ENCODE results near the gene SERPINA12.
"Not testable (repeated sequence)": the region's sequence is repeated elsewhere in the genome, so short reads cannot be mapped to it uniquely, and the experiment has no call there.

Gene SERPINA12

DNA sequence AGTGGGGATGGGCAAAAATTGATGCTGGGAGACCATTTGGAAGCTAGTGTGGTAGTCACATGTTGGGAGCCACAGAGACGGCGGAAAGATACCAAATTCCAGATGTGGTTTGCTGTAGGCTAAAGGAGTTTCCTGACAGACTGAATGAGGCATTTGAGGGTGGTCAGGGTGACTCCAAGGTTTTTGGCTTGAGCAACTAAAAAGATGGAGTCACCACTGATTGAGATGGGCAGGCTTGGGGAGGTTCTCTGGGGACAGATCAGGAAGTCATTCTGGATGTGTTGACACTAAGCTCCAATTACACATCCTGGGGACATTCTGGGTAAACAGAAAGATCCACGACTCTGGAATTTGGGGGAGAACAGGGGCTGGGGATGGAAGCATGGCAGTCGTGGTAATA is 17.8 kb downstream of the SERPINA12 start:
- FAIRE-seq (no peak), DNase-seq (ENCODE audit: insufficient read length, low spot score) (no peak)
- TF ChIP-seq POLR2A (IDR thresholded peaks at IDR 0.05; ENCODE audit: low read depth, low read length), result no peak

DNA sequence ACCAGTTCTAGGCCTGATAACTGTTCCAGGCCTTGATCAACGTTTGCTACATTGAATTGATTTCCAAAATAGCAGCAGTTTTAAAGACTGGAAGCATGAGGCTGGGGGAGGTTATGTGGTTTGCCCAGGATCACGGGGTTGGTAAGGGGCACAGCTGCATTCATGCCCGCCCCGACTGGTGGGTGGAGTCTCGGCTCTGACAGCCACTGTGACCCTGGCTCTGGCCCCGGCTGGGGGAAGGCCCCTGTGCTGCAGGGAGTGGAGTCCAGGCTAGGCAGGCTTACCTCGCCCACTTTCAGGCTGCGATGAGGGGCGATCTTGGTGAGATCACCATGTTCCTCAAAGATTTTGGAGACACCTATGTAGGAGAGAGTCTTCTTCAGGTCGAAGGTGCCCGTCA is 19.9 kb downstream of the SERPINA12 start:
- no peak for TF ChIP-seq POLR2A (IDR thresholded peaks at IDR 0.05; ENCODE audit: low read depth, low read length)
- no peak for FAIRE-seq
- DNase-seq (ENCODE audit: insufficient read length, low spot score), result no peak

DNA sequence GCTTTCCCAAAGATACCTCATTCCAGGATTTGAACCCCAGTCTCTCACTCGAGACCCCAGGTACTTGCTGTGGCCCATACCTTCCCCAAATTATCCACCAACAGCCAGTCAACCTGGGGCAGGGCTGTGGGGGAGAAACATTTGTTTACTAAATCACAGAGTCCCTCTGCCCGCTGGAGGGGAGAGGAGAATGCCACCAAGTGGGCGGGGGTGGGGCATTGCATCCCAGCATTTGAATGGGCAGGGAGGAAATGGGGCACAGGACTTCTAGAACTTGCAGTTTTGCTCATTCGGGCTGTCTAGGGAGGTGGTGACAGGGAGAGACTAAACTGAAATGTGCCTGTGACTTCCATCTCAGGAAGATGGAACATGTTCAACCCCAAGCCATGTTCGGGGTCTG is 22.4 kb downstream of the SERPINA12 start:
- TF ChIP-seq POLR2A (IDR thresholded peaks at IDR 0.05; ENCODE audit: low read depth, low read length), result no peak
- no peak for FAIRE-seq
- DNase-seq (ENCODE audit: insufficient read length, low spot score), result no peak

DNA sequence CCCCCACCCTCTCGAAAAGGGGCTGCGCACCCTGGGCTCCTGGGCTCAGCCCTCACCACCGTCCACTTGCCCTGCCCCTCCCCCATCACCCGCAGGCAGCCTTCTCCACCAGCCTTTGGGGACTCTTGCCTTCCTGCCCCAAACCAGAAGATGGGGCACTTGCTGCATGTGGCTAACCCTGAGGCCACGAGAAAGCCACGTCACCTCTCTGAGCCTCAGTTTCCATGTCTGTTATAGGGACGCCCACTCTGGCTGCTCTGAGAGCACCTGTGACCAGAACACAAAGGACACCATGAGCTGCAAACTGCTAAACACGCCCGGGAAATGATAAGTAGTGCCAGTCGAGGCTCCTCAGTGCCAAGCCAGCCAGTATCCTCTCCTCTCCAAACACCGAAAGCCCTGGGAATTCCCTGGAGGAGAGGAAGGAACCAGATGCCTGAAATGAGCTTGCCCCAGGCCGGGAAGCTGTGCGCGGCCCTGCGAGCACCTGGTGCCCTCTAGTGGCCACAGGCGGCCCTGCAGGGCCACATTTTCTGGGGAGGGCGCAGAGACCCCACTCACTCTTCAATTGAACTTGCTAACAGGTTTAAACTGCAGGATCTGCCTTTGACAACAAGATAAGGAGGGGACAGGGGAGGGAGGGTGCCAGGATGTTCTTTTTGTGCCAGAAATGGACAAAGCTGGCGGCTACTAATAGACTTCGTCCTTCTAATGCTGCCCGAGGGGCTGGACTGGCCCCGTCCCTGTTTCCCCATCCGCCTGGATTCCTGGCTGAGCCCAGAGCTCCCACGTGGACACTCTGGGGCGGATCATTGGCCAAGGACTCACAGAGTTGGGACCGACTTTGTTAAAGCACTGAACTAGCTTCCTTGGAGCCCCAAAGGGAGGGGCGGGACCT is 23.1 kb downstream of the SERPINA12 start:
- TF ChIP-seq POLR2A (IDR thresholded peaks at IDR 0.05; ENCODE audit: low read depth, low read length), result no peak
- no peak for FAIRE-seq
- DNase-seq (ENCODE audit: insufficient read length, low spot score), result peak; percentile 72

DNA sequence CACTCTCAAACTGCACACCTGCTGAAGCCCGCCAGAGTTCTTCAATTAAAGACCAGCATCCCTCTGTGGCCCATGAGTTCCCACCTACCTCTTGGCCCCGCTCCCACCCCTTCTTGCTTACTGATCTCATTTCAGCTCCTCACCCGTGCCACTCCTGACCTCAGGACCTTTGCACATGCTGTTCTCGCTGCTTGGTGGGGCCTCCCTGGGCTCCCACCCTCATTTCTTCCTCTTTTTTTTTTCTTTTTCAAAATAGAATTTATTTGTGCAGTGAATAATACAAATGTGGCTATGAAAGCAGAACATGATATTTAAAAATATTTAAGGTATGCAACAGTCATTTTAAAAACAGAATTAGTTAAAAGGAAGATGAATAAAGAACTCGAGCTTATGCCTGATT is 24.8 kb downstream of the SERPINA12 start:
- TF ChIP-seq POLR2A (IDR thresholded peaks at IDR 0.05; ENCODE audit: low read depth, low read length), result no peak
- no peak for DNase-seq (ENCODE audit: insufficient read length, low spot score)
- FAIRE-seq, result no peak

DNA sequence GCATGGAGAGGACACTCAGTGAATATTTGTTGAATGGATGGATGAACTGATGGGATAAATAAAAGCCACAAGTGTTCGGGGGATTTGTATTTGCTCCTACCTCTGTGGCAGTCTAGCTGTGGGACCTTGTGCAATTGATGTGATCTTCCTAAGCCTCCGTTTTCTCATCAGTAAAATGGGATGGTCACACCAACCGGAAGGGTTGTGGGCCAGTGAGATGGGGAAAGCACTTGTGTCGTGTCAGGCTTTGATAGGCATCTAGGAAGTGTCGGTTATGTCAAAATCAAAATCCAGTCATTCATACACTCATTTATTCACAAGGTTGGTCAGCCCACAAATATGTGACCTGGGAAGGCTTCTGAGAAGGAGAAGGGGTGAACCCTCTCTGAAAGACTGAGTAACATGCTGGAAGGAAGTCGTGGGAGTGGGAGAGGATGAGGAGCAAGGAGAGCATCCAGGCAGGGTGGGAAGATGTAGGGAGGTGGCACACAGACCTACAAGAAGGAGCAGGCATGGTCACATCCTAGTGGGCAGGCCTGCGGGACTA is 25.5 kb downstream of the SERPINA12 start:
- no peak for FAIRE-seq
- no peak for DNase-seq (ENCODE audit: insufficient read length, low spot score)
- no peak for TF ChIP-seq POLR2A (IDR thresholded peaks at IDR 0.05; ENCODE audit: low read depth, low read length)

DNA sequence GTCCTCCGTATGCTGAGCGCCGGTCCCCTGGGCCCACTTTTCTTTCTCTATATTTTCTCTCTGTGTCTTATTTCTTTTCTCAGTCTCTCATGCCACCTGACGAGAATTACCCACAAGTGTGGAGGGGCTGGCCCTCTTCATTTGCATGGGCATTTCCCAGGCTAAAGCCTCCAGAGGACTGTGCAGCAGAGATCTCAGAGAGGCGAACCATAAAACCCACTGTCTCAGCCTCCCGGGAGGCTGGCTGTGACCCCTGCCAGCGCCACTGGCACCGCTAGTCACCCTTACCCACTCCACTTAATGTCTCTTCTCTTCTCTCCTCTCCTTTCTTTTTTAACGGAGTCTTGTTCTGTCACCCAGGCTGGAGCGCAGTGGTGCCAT is 26.2 kb downstream of the SERPINA12 start:
- DNase-seq (ENCODE audit: insufficient read length, low spot score) (no peak), FAIRE-seq (no peak)
- TF ChIP-seq POLR2A (IDR thresholded peaks at IDR 0.05; ENCODE audit: low read depth, low read length), result no peak

DNA sequence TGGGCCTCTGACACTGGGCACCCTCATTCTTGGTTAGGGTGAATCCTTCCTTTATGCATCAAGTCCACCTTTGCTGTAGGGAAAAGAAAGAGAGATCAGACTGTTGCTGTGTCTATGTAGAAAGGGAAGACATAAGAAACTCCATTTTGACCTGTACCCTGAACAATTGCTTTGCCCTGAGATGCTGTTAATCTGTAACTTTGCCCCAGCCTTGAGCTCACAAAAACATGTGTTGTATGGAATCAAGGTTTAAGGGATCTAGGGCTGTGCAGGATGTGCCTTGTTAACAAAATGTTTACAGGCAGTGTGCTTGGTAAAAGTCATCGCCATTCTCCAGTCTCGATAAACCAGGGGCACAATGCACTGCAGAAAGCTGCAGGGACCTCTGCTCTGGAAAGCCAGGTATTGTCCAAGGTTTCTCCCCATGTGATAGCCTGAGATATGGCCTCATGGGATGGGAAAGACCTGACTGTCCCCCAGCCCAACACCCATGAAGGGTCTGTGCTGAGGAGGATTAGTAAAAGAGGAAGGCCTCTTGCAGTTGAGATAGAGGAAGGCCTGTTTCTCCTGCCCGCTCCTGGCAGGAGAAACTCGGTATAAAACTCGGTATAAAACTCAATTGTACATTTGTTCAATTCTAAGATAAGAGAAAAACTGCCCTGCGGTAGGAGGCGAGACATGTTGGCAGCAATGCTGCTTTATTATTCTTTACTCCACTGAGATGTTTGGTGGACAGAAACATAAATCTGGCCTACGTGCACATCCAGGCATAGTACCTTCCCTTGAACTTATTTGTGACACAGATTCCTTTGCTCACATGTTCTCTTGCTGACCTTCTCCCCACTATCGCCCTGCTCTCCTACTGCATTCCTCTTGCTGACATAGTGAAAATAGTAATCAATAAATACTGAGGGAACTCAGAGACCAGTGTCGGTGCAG is 26.9 kb downstream of the SERPINA12 start:
- FAIRE-seq; DNase-seq (ENCODE audit: insufficient read length, low spot score): not testable (repeated sequence)

DNA sequence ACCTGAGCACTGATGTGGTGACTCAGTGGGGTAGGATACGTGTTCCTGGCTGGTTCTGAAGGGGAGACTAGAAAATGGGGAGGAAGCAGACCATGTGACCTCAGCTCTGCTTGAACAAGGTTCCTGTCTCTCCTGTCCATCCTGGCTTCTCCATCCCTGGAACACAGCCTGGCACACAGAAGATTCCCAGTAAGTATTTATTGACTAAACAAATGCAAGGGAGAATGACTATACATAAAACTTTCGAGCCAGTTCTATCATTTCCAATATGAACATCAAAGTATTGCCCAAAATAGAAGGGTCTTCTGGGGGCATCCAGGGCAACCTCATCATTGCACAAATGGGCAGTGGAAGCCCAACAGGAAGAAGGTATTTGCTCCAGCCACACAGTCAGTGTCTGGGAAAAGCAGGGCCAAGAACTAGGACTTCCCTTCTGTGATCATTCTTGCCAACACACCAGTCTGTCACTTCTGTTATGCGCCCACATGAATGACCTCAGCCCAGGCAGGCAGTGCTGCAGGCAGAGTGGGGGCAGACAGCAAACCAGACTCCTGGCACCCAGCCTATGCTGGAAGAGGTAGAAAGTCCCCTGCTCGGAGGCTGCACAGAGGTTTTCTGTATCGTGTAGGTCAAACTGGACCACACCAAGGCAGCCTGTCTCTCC is 27.7 kb downstream of the SERPINA12 start:
- DNase-seq (ENCODE audit: insufficient read length, low spot score) (peak; percentile 38), FAIRE-seq (peak; percentile 95)
- no peak for TF ChIP-seq POLR2A (IDR thresholded peaks at IDR 0.05; ENCODE audit: low read depth, low read length)

DNA sequence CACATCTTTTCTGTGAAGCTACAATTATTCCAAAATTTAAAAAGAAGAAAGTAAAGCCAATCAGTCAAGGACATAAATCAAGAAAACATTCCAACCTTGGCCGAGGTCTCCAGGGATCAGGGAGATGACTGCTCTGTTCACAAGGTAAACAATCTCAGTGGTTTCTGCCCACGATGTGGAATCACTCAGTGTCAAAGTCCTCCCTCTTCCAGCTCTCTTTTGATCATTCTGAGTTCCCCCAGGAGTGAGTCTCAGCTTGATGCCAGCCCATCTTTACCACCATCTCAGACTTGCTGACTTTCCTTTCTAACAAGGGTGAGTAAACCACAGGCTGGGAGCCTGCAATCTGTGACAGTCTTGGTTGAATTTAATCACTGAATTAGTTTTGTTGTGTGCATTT is 28.5 kb downstream of the SERPINA12 start:
- no peak for TF ChIP-seq POLR2A (IDR thresholded peaks at IDR 0.05; ENCODE audit: low read depth, low read length)
- no peak for FAIRE-seq

DNA sequence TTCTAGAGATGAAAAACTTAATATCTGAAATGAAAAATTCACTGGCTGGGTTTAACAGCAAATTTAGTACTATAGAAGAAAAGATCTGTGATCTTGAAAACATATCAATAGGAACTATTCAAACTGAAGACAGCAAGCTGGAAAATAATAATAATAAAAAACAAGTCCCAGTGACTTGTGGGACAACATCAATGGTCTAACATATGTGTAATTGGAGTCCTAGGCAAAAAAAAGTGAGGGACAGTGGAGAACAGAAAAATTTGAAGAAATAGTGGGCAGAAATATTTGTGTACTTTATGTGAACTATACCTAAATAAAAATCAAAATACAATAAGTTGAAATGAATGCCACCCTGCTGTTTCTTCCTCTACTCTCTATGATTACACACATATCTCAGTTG is 30.8 kb downstream of the SERPINA12 start:
- DNase-seq (ENCODE audit: insufficient read length, low spot score) (no peak), FAIRE-seq (no peak)
- no peak for TF ChIP-seq POLR2A (IDR thresholded peaks at IDR 0.05; ENCODE audit: low read depth, low read length)

More for the DNA sequence above, 28.5 kb downstream of the SERPINA12 start:
- DNase-seq (ENCODE audit: insufficient read length, low spot score), result no peak

DNA sequence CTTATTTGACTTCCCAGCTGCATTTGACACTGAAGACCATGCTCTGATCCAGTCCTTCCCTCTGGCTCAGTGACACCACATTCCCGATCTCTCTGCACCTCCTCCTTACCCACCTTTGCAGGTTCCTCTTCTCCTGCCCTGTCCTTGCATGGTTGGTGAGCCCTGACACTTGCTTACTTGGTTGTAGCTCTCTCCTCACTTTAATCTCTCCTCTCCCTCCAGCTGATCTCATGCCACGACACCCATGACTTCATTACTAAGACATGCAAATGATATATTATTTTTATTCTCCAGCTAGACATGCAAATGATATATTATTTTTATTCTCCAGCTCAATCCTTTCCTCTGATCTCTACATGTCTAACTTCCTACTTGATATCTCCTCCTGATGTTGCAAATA is 33.2 kb downstream of the SERPINA12 start, which contains the start of gene SERPINA9:
SERPINA9 (minus strand) TSS at position 175 of the 400 bp plus-strand sequence. CDS start 6,357 bp downstream, outside the sequence.
- no peak for DNase-seq (ENCODE audit: insufficient read length, low spot score)
- no peak for TF ChIP-seq POLR2A (IDR thresholded peaks at IDR 0.05; ENCODE audit: low read depth, low read length)
- FAIRE-seq, result no peak

DNA sequence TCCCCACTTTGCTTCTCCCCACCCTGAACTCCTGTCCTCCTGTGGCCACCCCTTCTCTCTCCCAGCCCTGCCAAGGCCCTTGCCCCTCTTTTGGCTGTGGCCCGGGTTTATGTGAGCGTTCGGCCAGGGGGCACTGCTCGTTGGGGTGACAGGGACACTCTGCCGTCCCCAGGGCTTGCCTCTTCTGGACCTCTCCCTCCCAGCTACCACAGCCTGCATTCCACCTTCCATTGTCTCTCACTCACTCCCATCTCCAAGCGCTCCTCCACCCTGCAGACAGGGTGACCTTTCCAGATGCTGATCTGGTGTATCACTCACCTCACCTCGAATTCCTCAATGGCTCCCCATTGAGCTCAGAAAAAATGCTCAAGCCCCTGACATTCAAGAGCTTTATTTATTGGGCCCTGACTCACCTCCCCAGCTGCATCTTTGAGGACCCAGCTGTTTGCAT is 34.7 kb downstream of the SERPINA12 start:
- peak; percentile 75 for FAIRE-seq
- DNase-seq (ENCODE audit: insufficient read length, low spot score), result peak; percentile 58

More for the DNA sequence above, 34.7 kb downstream of the SERPINA12 start:
- TF ChIP-seq POLR2A (IDR thresholded peaks at IDR 0.05; ENCODE audit: low read depth, low read length), result no peak

Measured in H54 (cell line).